ENCODE measurements around the gene KCNN2. TPM values are rescaled to one million over a fixed set of nuclear protein-coding genes. Genes with fewer than 3 reads are reported as not detected.

Gene KCNN2
- total and polyA plus RNA-seq, 9 of the 15 experiments (the other 6 are each of a cell fraction or from before 2014, with no cell fraction given) = 0.07 TPM; not detected in 8

DNA sequence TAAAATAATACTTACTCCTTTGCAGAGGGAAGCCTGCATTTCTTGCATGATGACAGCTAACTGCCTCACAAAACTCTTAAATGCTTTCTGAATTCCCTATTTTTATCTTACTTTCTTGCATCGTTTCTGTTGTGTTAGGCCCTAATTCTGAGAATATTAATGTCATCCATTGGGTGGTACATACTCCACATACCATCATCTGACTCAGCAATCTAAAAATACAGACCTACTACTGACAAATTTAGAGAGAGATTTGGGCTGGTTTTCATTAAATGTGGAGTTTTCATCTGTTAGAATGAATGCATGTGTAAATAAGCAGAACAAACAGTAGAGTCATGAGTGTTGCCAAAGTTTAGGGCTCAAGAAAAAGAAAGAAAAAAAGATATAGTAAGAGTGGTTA is 26.5 kb upstream of the KCNN2 start (continued):
- TF ChIP-seq ZNF407 (IDR thresholded peaks at IDR 0.05; ENCODE audit: low read depth) (no peak), CREB1 (IDR thresholded peaks at IDR 0.05) (no peak), CREB1 (CRISPR knock-in tag; IDR thresholded peaks at IDR 0.05) (no peak)

DNA sequence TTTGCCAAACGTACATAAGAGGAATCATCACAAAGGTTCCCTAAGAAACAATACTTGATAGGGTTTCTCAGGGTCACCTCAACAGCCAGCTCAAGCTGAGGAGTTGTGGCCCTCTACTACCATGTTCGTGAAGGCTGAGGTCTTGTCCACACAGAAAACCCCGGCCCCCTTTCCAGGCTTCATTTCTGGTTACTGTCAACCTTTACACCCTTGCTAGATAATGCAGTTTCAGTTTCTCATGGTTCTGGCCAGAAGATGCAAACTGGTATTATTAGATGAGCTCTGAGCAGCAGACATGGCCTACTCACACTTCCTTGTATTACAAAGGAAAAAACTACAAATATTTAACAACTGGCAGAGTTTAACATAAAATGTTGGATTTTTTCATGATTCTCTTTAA is 22.8 kb upstream of the KCNN2 start:
- no peaks in the 10 kb centered on the region for H3K4me1 ChIP-seq (replicated peaks in 1 of 2; ENCODE audit: control insufficient read depth in 2 of 2, insufficient read depth in 2 of 2, low read length in 2 of 2)
- H4K20me1 ChIP-seq (replicated peaks; ENCODE audit: control insufficient read depth, insufficient read depth, low read length) = no peaks in the 10 kb centered on the region
- WGBS (ENCODE audit: insufficient coverage, low coverage, missing lambda C conversion rate) = 0% methylated on average over 3 of the region's 3 CpGs
- no peaks in the 10 kb centered on the region for H3K36me3 ChIP-seq (ENCODE audit: control insufficient read depth, insufficient read depth, low read length)
- DNase-seq (ENCODE audit: extremely low read depth in 1 of 4, low spot score in 3 of 4) = no peak
- no peaks in the 10 kb centered on the region for H3K9me3 ChIP-seq (replicated peaks; ENCODE audit: control insufficient read depth, insufficient read depth, low read depth, low read length)
- in situ Hi-C loops (cut with MboI) = no loop called here
- ChIA-PET POLR2A (interaction anchor here (1.0 kb wide), 1 partner anchor 19 kb away, joined by 3 read pairs; no protein-coding TSS in a partner anchor), CTCF (ENCODE audit: low intra/inter-chr PET ratio) (no interaction called here)
- no peak for FAIRE-seq
- H3K27me3 ChIP-seq (ENCODE audit: control insufficient read depth in 2 of 2, insufficient read depth in 2 of 2, low read length in 2 of 2) = no peaks in the 10 kb centered on the region
- no peak for ATAC-seq
- H2AFZ ChIP-seq (ENCODE audit: low read depth, low read length) = no peak overlapping the region
- no peak overlapping the region for H3K4me3 ChIP-seq
- no peaks in the 10 kb centered on the region for H3K79me2 ChIP-seq (ENCODE audit: control insufficient read depth, insufficient read depth, low read length)
- no peaks in the 10 kb centered on the region for H3K9me1 ChIP-seq (ENCODE audit: control insufficient read depth, insufficient read depth, low read length)
- no peak overlapping the region for H3K4me2 ChIP-seq (ENCODE audit: insufficient read depth, low read length)
- H3K27ac ChIP-seq (ENCODE audit: extremely low read depth, low read depth, low read length) = no peak overlapping the region
- H3K9ac ChIP-seq (ENCODE audit: insufficient read depth in 1 of 2, low read depth in 2 of 2, low read length in 2 of 2) = no peak overlapping the region
- intact Hi-C loops (cut with micrococcal nuclease) = no loop called here
- BruUV-seq (replicated peaks) = no TSS peak
- no peak for TF ChIP-seq ZNF507 (tag; conservative IDR thresholded peaks at IDR 0.05)
- TF ChIP-seq ARID3B (CRISPR knock-in tag; IDR thresholded peaks at IDR 0.05; ENCODE audit: borderline replicate concordance) = no peak
- TF ChIP-seq, protein P1, sequence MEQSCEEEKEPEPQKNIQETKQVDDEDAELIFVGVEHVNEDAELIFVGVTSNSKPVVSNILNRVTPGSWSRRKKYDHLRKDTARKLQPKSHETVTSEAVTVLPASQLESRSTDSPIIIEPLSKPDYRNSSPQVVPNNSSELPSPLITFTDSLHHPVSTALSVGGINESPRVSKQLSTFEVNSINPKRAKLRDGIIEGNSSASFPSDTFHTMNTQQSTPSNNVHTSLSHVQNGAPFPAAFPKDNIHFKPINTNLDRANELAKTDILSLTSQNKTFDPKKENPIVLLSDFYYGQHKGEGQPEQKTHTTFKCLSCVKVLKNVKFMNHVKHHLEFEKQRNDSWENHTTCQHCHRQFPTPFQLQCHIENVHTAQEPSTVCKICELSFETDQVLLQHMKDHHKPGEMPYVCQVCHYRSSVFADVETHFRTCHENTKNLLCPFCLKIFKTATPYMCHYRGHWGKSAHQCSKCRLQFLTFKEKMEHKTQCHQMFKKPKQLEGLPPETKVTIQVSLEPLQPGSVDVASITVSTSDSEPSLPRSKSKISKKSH (CRISPR knock-in tag; IDR thresholded peaks at IDR 0.05) = no peak
- no peak for TF ChIP-seq CCAR2 (IDR thresholded peaks at IDR 0.05; ENCODE audit: low read depth, low read length)
- no peak for TF ChIP-seq ZBTB43 (CRISPR knock-in tag; IDR thresholded peaks at IDR 0.05)
- TF ChIP-seq ZBTB1 (CRISPR knock-in tag; IDR thresholded peaks at IDR 0.05; ENCODE audit: borderline replicate concordance, low read depth) = no peak

All from K562 (cell line).